H1 (cell line): Measurements from ENCODE around the gene SSX5. TPM values are rescaled to one million over a fixed set of nuclear protein-coding genes. Genes with fewer than 3 reads are reported as not detected.

ENCODE experiments used
- CTCF ChIA-PET: fragments of 300-600 bp; sonication (Branson Sonifier 250); formaldehyde crosslinking; loops from one replicate; lab custom pipeline; 2021; ENCODE audit not compliant: partially characterized antibody; lab: Charles Lee
- POLR2A ChIA-PET: fragments of 300-600 bp; sonication (Branson Sonifier 250); formaldehyde crosslinking; loops from one replicate; lab custom pipeline; 2021; ENCODE audit warnings: inconsistent platforms; ENCODE audit not compliant: partially characterized antibody; lab: Charles Lee
- DNase-seq, 2 experiments: peaks; one replicate each; pipeline versions ENCODE4 v3.0.0 to v3.0.0-alpha.2; 2010 to 2022; ENCODE audit warnings: low spot score in 2 of 2, low read depth in 1 of 2, mixed read lengths in 1 of 2
- FAIRE-seq: peaks from 2 replicates; lab custom pipeline; 2011; peaks lifted over from hg19 to GRCh38; lab: Jason Lieb, UNC
- H2AFZ ChIP-seq: 2 replicates; pipeline ENCODE4 v1.8.1; 2012; ENCODE audit warnings: low read length, inconsistent platforms
- H2AK5ac ChIP-seq: 2 replicates; pipeline ENCODE4 v1.6.1; 2013; ENCODE audit warnings: low read depth, low read length
- H2BK120ac ChIP-seq: replicated peaks from 2 replicates; pipeline ENCODE3; 2013; ENCODE audit warnings: low read depth, low read length, inconsistent platforms
- H2BK12ac ChIP-seq: 2 replicates; pipeline ENCODE4 v1.6.1; 2013; ENCODE audit warnings: low read depth, low read length
- H2BK15ac ChIP-seq: 2 replicates; pipeline ENCODE4 v1.6.1; 2013; ENCODE audit warnings: low read length
- H2BK20ac ChIP-seq: 2 replicates; pipeline ENCODE4 v1.6.1; 2013; ENCODE audit warnings: low read length
- H2BK5ac ChIP-seq: 2 replicates; pipeline ENCODE4 v1.6.1; 2013; ENCODE audit warnings: low read depth, low read length
- H3K14ac ChIP-seq: 2 replicates; pipeline ENCODE4 v1.6.1; 2013; ENCODE audit warnings: inconsistent platforms; ENCODE audit not compliant: insufficient read length
- H3K18ac ChIP-seq: 2 replicates; pipeline ENCODE4 v1.6.1; 2013; ENCODE audit warnings: low read length; ENCODE audit errors: extremely low read depth
- H3K23ac ChIP-seq: 2 replicates; pipeline ENCODE4 v1.6.1; 2013; ENCODE audit warnings: inconsistent platforms; ENCODE audit not compliant: insufficient read length
- H3K23me2 ChIP-seq: 2 replicates; pipeline ENCODE4 v1.6.1; 2013; ENCODE audit warnings: low read depth, low read length
- H3K27ac ChIP-seq: 2 replicates; pipeline ENCODE4 v1.6.1; 2011; ENCODE audit warnings: low read depth, low read length, inconsistent platforms
- H3K27me3 ChIP-seq, 4 experiments: replicated peaks in 1 of 4; 1 replicate in 1 of 4; 2 replicates in 3 of 4; pipeline versions ENCODE4 v1.6.1 to v1.8.1; 2011 to 2013; ENCODE audit warnings: low read length in 3 of 4, mild to moderate bottlenecking in 3 of 4, inconsistent platforms in 2 of 4, mixed read lengths in 2 of 4, moderate library complexity in 1 of 4; ENCODE audit not compliant: control insufficient read depth in 3 of 4, insufficient read depth in 3 of 4; ENCODE audit errors: extremely low read depth in 1 of 4
- H3K36me3 ChIP-seq, 4 experiments: 2 replicates each; pipeline versions ENCODE4 v1.6.1 to v1.8.1; 2011 to 2013; ENCODE audit warnings: mild to moderate bottlenecking in 4 of 4, low read length in 3 of 4, moderate library complexity in 2 of 4, control low read depth in 1 of 4, inconsistent platforms in 1 of 4; ENCODE audit not compliant: insufficient read depth in 4 of 4, control insufficient read depth in 2 of 4
- H3K4ac ChIP-seq: replicated peaks from 2 replicates; pipeline ENCODE3; 2013; ENCODE audit warnings: low read length, low read depth, mixed read lengths, inconsistent platforms; ENCODE audit not compliant: insufficient read length
- H3K4me1 ChIP-seq, 4 experiments: replicated peaks in 1 of 4; 1 replicate in 1 of 4; 2 replicates in 3 of 4; pipeline versions ENCODE4 v1.6.1 to v1.8.1; 2011 to 2013; ENCODE audit warnings: low read length in 3 of 4, inconsistent platforms in 2 of 4, mixed read lengths in 1 of 4; ENCODE audit not compliant: insufficient read depth in 4 of 4, control insufficient read depth in 3 of 4
- H3K4me2 ChIP-seq, 2 experiments: 2 replicates each; pipeline versions ENCODE4 v1.6.1 to v1.8.1; 2011 to 2013; ENCODE audit warnings: low read depth in 2 of 2, low read length in 2 of 2, control low read depth in 1 of 2, inconsistent platforms in 1 of 2, mild to moderate bottlenecking in 1 of 2; ENCODE audit not compliant: insufficient read depth in 1 of 2
- H3K4me3 ChIP-seq, 4 experiments: fragments of 200-600, 300-600 bp in 1 of 4; sonication (generic), shearing (Covaris generic), sonication (Bioruptor Twin) in 1 of 4; 2 replicates each; pipeline versions ENCODE4 v1.5.1 to v1.8.1; 2011 to 2016; ENCODE audit warnings: low read length in 4 of 4, low read depth in 3 of 4, control low read depth in 2 of 4, inconsistent platforms in 2 of 4, mild to moderate bottlenecking in 2 of 4, mixed read lengths in 1 of 4, moderate library complexity in 1 of 4; ENCODE audit not compliant: insufficient read depth in 2 of 4; ENCODE audit errors: extremely low read depth in 1 of 4
- H3K56ac ChIP-seq: replicated peaks from 2 replicates; pipeline ENCODE3; 2013; ENCODE audit warnings: low read depth, mild to moderate bottlenecking, mixed read lengths, low read length, inconsistent platforms; ENCODE audit not compliant: insufficient read length
- H3K79me1 ChIP-seq: 2 replicates; pipeline ENCODE4 v1.6.1; 2013; ENCODE audit warnings: low read depth, low read length, control low read depth
- H3K79me2 ChIP-seq, 2 experiments: 2 replicates each; pipeline versions ENCODE4 v1.6.1 to v1.8.1; 2012 to 2013; ENCODE audit warnings: low read length in 2 of 2, mild to moderate bottlenecking in 2 of 2, inconsistent platforms in 1 of 2; ENCODE audit not compliant: insufficient read depth in 2 of 2, control insufficient read depth in 1 of 2
- H3K9ac ChIP-seq, 4 experiments: replicated peaks in 1 of 4; 1 replicate in 1 of 4; 2 replicates in 3 of 4; pipeline versions ENCODE4 v1.6.1 to v1.8.1; 2011 to 2013; ENCODE audit warnings: low read depth in 3 of 4, low read length in 3 of 4, control low read depth in 2 of 4, mild to moderate bottlenecking in 2 of 4, moderate library complexity in 2 of 4, inconsistent platforms in 1 of 4; ENCODE audit errors: extremely low read depth in 1 of 4
- H3K9me3 ChIP-seq, 2 experiments: 2 replicates each; pipeline versions ENCODE4 v1.6.1 to v1.8.1; 2012 to 2013; ENCODE audit warnings: mild to moderate bottlenecking in 2 of 2, moderate library complexity in 2 of 2, control low read depth in 1 of 2, inconsistent platforms in 1 of 2, low read depth in 1 of 2, low read length in 1 of 2, mixed read lengths in 1 of 2; ENCODE audit not compliant: insufficient read depth in 2 of 2
- H4K20me1 ChIP-seq, 2 experiments: replicated peaks in 1 of 2; 2 replicates each; pipeline versions ENCODE3 to v1.8.1; 2011 to 2013; ENCODE audit warnings: inconsistent platforms in 2 of 2, low read length in 2 of 2, mild to moderate bottlenecking in 1 of 2; ENCODE audit not compliant: insufficient read depth in 2 of 2, control insufficient read depth in 1 of 2
- H4K5ac ChIP-seq: 2 replicates; pipeline ENCODE4 v1.6.1; 2013; ENCODE audit warnings: low read length, low read depth, mixed read lengths, inconsistent platforms; ENCODE audit not compliant: insufficient read length
- H4K8ac ChIP-seq: 2 replicates; pipeline ENCODE4 v1.8.0; 2013; ENCODE audit warnings: mild to moderate bottlenecking, moderate library complexity, low read length, inconsistent platforms; ENCODE audit not compliant: insufficient read depth; ENCODE audit errors: extremely low read depth
- H4K91ac ChIP-seq: replicated peaks from 2 replicates; pipeline ENCODE3; 2013; ENCODE audit warnings: low read length, mixed read lengths, inconsistent platforms; ENCODE audit not compliant: insufficient read length
- ATF3 ChIP-seq: IDR thresholded peaks from 2 replicates; pipeline ENCODE4 v1.6.1; 2011; ENCODE audit warnings: low read depth, mild to moderate bottlenecking, low read length; ENCODE audit not compliant: insufficient read depth
- BCL11A ChIP-seq, 2 experiments: IDR thresholded peaks; one replicate each; pipeline ENCODE4 v1.6.1; 2011; ENCODE audit warnings: low read depth in 2 of 2, low read length in 2 of 2, mild to moderate bottlenecking in 2 of 2
- CBX5 ChIP-seq: fragments of 300-800, 300-1000 bp; sonication (generic); IDR thresholded peaks from 2 replicates; pipeline ENCODE4 v1.7.1; 2016; ENCODE audit warnings: antibody characterized with exemption, low read length, low read depth
- CHD2 ChIP-seq: IDR thresholded peaks from 2 replicates; pipeline ENCODE4 v1.6.1; 2012; ENCODE audit warnings: low read length, improper control_type of control experiment
- HDAC2 ChIP-seq, 2 experiments: fragments of 300-600 bp in 1 of 2; sonication (generic) in 1 of 2; IDR thresholded peaks; 2 replicates each; pipeline ENCODE4 v1.6.1; 2011 to 2012; ENCODE audit warnings: low read depth in 2 of 2, low read length in 2 of 2, mild to moderate bottlenecking in 2 of 2, moderate library complexity in 2 of 2, borderline replicate concordance in 1 of 2, inconsistent platforms in 1 of 2
- KDM1A ChIP-seq: fragments of 200-600, 300-600 bp; sonication (generic); IDR thresholded peaks from 2 replicates; pipeline ENCODE4 v1.7.1; 2016; ENCODE audit warnings: mild to moderate bottlenecking, low read length, borderline replicate concordance
- MAFK ChIP-seq: IDR thresholded peaks from 2 replicates; pipeline ENCODE4 v1.6.1; 2012; ENCODE audit warnings: low read depth, mild to moderate bottlenecking, improper control_type of control experiment, low read length
- MAX ChIP-seq: IDR thresholded peaks from 2 replicates; pipeline ENCODE4 v1.6.1; 2012; ENCODE audit warnings: inconsistent platforms
- TCF12 ChIP-seq: IDR thresholded peaks from 2 replicates; pipeline ENCODE4 v1.6.1; 2011; ENCODE audit warnings: low read depth, mild to moderate bottlenecking, low read length
- WGBS, 2 experiments: shearing (Covaris generic) in 1 of 2; methylation state at CpG; one replicate each; pipeline versions ENCODE4 v1.1.6 to v1.1.7; 2013 to 2015; ENCODE audit warnings: low lambda C conversion rate in 2 of 2, mixed read lengths in 2 of 2, inconsistent platforms in 1 of 2, low coverage in 1 of 2, missing lambda C conversion rate in 1 of 2; ENCODE audit not compliant: insufficient replicate concordance in 2 of 2, insufficient coverage in 1 of 2, insufficient read length in 1 of 2; ENCODE audit errors: extremely low coverage in 1 of 2, missing lambda C conversion rate in 1 of 2; 5-methylcytosine and 5-hydroxymethylcytosine counted together
- polyA plus RNA-seq, 7 experiments: library from polyadenylated mRNA; depleted of rRNA in 3 of 7; stranded (reverse) in 5 of 7; unstranded in 2 of 7; fragments of >200 nt in 5 of 7; fragments of 200-250 nt in 2 of 7; gene quantifications; 1 replicate in 5 of 7; 2 replicates in 1 of 7; 4 replicates in 1 of 7; pipeline versions ENCODE4 v1.2.1 to v1.2.3, GENCODE V29; 2011 to 2013; ENCODE audit warnings: missing spikeins in 2 of 7, mixed read lengths in 2 of 7
- total RNA-seq: library from RNA; stranded (reverse); fragmentation: NEBNext Ultra II Directional; extraction: Animal tissue kit (Norgen Biotek cat#: 25700); gene quantifications from 2 replicates; pipeline ENCODE4 v1.2.1, GENCODE V29; 2021

SSX5 gene
- total and polyA plus RNA-seq, 2 of the 8 experiments (the other 6 are each of a cell fraction or from before 2014, with no cell fraction given) = not detected

- no peaks in the 10 kb centered on the region for H3K4me1 ChIP-seq
- H3K4me3 ChIP-seq = no peak overlapping the region
- H2BK20ac ChIP-seq = no peak overlapping the region
- CTCF ChIA-PET = no interaction called here
- 97% methylated on average over 10 of the region's 10 CpGs; no CpG with 5 or more reads in 1 of the 2 experiments for WGBS, 2 experiments
- no peak overlapping the region for H4K5ac ChIP-seq
- H2AFZ ChIP-seq = no peak overlapping the region
- no peaks in the 10 kb centered on the region for H3K36me3 ChIP-seq
- H2AK5ac ChIP-seq = no peak overlapping the region
- H3K9me3 ChIP-seq = no peaks in the 10 kb centered on the region
- DNase-seq (no peak), FAIRE-seq (no peak)
- H3K79me2 ChIP-seq = no peaks in the 10 kb centered on the region
- TF ChIP-seq KDM1A (no peak), CBX5 (no peak), MAX (no peak), TCF12 (no peak), HDAC2 (IDR thresholded peaks at IDR 0.05; ENCODE audit: borderline replicate concordance in 1 of 2, low read depth in 2 of 2, low read length in 2 of 2) (no peak), BCL11A (IDR thresholded peaks at IDR 0.05; ENCODE audit: low read depth in 2 of 2, low read length in 2 of 2) (no peak), CHD2 (no peak), ATF3 (no peak), MAFK (no peak)
- H3K56ac ChIP-seq = no peak overlapping the region
- H2BK15ac ChIP-seq = no peak overlapping the region
- H3K23me2 ChIP-seq = no peaks in the 10 kb centered on the region
- H2BK5ac ChIP-seq = no peak overlapping the region
- no peak overlapping the region for H3K27ac ChIP-seq
- no peak overlapping the region for H2BK12ac ChIP-seq
- no peaks in the 10 kb centered on the region for H3K79me1 ChIP-seq
- no peak overlapping the region for H3K14ac ChIP-seq
- no peak overlapping the region for H3K4ac ChIP-seq
- no peaks in the 10 kb centered on the region for H3K27me3 ChIP-seq
- POLR2A ChIA-PET = no interaction called here
- no peaks in the 10 kb centered on the region for H4K20me1 ChIP-seq
- no peak overlapping the region for H3K23ac ChIP-seq
- no peak overlapping the region for H2BK120ac ChIP-seq
- no peak overlapping the region for H3K9ac ChIP-seq
- no peak overlapping the region for H4K8ac ChIP-seq
- no peak overlapping the region for H3K4me2 ChIP-seq
- no peak overlapping the region for H3K18ac ChIP-seq
- H4K91ac ChIP-seq = no peak overlapping the region
Observed at GRCh38 chrX:48153769-48154168, 42.8 kb downstream of the SSX5 start.
